Measurements from ENCODE around the gene BMS1. TPM values are rescaled to one million over a fixed set of nuclear protein-coding genes. Genes with fewer than 3 reads are reported as not detected.

Gene BMS1
- total RNA-seq, 1 donor from 2014 or later, result 21.8 TPM

DNA sequence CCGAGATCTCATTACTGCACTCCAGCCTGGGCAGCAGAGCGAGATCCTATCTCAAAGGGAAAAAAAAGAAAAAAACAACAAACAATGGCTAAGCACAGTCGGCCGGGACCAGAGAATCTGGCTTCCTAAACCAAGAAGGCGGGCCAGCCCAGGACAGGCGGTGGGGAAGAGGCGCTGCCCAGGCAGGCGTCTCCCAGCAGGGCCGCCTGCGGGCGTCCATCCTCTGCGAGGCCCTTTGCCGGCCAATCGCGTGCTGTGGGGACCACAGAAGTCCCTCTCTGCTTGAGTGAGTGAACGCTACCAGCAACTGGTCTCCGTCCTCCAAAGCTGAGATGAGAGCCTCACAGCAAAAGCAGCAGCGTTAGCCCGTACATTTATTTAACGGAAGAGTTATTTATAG is 14.7 kb upstream of the BMS1 start:
- no peaks in the 10 kb centered on the region for H3K36me3 Mint-ChIP-seq
- peaks cover 14% of the 10 kb centered on the region for H3K27me3 Mint-ChIP-seq (ENCODE audit: low read depth)
- no peak for DNase-seq (ENCODE audit: low spot score in 2 of 2, unreplicated experiment in 2 of 2)
- TF ChIP-seq CTCF (IDR thresholded peaks at IDR 0.05; ENCODE audit: unreplicated experiment), result no peak
- peaks cover 16% of the 10 kb centered on the region for H3K9me3 Mint-ChIP-seq
- no peaks in the 10 kb centered on the region for H3K4me1 Mint-ChIP-seq
- no peak overlapping the region for H3K27ac Mint-ChIP-seq
- no peak overlapping the region for H3K4me3 Mint-ChIP-seq

GRCh38 chr10:42768581-42769152 is 13.9 kb upstream of the BMS1 start:
- Mint-ChIP-seq H3K4me3 (no peak overlapping the region), H3K36me3 (no peaks in the 10 kb centered on the region), H3K27me3 (ENCODE audit: low read depth) (peaks cover 11% of the 10 kb centered on the region), H3K9me3 (peaks cover 16% of the 10 kb centered on the region), H3K4me1 (no peaks in the 10 kb centered on the region), H3K27ac (no peak overlapping the region)
- no peak for DNase-seq (ENCODE audit: low spot score in 2 of 2, unreplicated experiment in 2 of 2)
- no peak for TF ChIP-seq CTCF (IDR thresholded peaks at IDR 0.05; ENCODE audit: unreplicated experiment)

GRCh38 chr10:42769173-42769572 is 13.4 kb upstream of the BMS1 start:
- no peak overlapping the region for H3K4me3 Mint-ChIP-seq
- peaks cover 13% of the 10 kb centered on the region for H3K9me3 Mint-ChIP-seq
- no peak for DNase-seq (ENCODE audit: low spot score in 2 of 2, unreplicated experiment in 2 of 2)
- peaks cover 7% of the 10 kb centered on the region for H3K27me3 Mint-ChIP-seq (ENCODE audit: low read depth)
- H3K36me3 Mint-ChIP-seq, result no peaks in the 10 kb centered on the region
- no peak for TF ChIP-seq CTCF (IDR thresholded peaks at IDR 0.05; ENCODE audit: unreplicated experiment)
- no peaks in the 10 kb centered on the region for H3K4me1 Mint-ChIP-seq
- no peak overlapping the region for H3K27ac Mint-ChIP-seq

GRCh38 chr10:42769673-42770072 is 12.9 kb upstream of the BMS1 start:
- TF ChIP-seq CTCF (IDR thresholded peaks at IDR 0.05; ENCODE audit: unreplicated experiment), result no peak
- Mint-ChIP-seq H3K27me3 (ENCODE audit: low read depth) (peaks cover 7% of the 10 kb centered on the region), H3K4me3 (no peak overlapping the region), H3K27ac (no peak overlapping the region), H3K9me3 (peaks cover 13% of the 10 kb centered on the region), H3K36me3 (no peaks in the 10 kb centered on the region), H3K4me1 (no peaks in the 10 kb centered on the region)
- DNase-seq (ENCODE audit: low spot score in 2 of 2, unreplicated experiment in 2 of 2), result no peak

- no peaks in the 10 kb centered on the region for H3K4me1 Mint-ChIP-seq
- TF ChIP-seq CTCF (IDR thresholded peaks at IDR 0.05; ENCODE audit: unreplicated experiment), result no peak
- H3K27ac Mint-ChIP-seq, result no peak overlapping the region
- H3K36me3 Mint-ChIP-seq, result no peaks in the 10 kb centered on the region
- no peaks in the 10 kb centered on the region for H3K9me3 Mint-ChIP-seq
- H3K27me3 Mint-ChIP-seq (ENCODE audit: low read depth), result peaks cover 53% of the 10 kb centered on the region
- H3K4me3 Mint-ChIP-seq, result no peak overlapping the region
- DNase-seq (ENCODE audit: low spot score in 2 of 2, unreplicated experiment in 2 of 2), result no peak
These were observed 5.9 kb upstream of the BMS1 start for GRCh38 chr10:42776681-42777080.

- Mint-ChIP-seq H3K36me3 (no peaks in the 10 kb centered on the region), H3K4me1 (peaks cover 6% of the 10 kb centered on the region), H3K27ac (no peak overlapping the region), H3K27me3 (ENCODE audit: low read depth) (peaks cover 47% of the 10 kb centered on the region), H3K9me3 (no peaks in the 10 kb centered on the region), H3K4me3 (peak overlapping the region; percentile 98)
- no peak for DNase-seq (ENCODE audit: low spot score in 2 of 2, unreplicated experiment in 2 of 2)
- no peak for TF ChIP-seq CTCF (IDR thresholded peaks at IDR 0.05; ENCODE audit: unreplicated experiment)
These were observed 2.1 kb upstream of the BMS1 start for GRCh38 chr10:42780456-42780855.

Data from mesothelial cell of epicardium (in vitro differentiated cells).